Measurements from ENCODE around the gene KLHL25. TPM values are rescaled to one million over a fixed set of nuclear protein-coding genes. Genes with fewer than 3 reads are reported as not detected.

Gene KLHL25
- polyA plus RNA-seq, 2 of the 4 experiments (the other 2 are of a cell fraction) = 3.2 to 6.1 TPM

DNA sequence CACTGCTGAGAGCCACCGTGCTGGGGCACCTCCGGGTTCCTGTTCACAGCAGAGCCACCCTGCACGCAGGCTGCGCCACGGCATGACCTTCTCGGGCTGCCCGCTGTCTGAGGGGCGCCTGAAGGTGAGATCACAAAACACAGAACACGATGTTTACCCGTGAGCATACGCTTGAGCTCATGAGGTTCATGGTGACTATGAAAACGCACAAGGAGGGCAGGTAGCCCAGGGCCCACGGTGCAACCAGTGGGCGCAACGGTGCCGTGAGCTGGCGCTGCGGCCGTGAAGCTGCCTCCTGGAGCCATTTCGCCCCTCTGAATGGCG lies 36.1 kb downstream of the KLHL25 start:
- TF ChIP-seq USF2 (IDR thresholded peaks at IDR 0.05) (no peak), RARB (CRISPR knock-in tag; IDR thresholded peaks at IDR 0.05) (no peak), ZC3H11A (IDR thresholded peaks at IDR 0.05) (no peak)

DNA sequence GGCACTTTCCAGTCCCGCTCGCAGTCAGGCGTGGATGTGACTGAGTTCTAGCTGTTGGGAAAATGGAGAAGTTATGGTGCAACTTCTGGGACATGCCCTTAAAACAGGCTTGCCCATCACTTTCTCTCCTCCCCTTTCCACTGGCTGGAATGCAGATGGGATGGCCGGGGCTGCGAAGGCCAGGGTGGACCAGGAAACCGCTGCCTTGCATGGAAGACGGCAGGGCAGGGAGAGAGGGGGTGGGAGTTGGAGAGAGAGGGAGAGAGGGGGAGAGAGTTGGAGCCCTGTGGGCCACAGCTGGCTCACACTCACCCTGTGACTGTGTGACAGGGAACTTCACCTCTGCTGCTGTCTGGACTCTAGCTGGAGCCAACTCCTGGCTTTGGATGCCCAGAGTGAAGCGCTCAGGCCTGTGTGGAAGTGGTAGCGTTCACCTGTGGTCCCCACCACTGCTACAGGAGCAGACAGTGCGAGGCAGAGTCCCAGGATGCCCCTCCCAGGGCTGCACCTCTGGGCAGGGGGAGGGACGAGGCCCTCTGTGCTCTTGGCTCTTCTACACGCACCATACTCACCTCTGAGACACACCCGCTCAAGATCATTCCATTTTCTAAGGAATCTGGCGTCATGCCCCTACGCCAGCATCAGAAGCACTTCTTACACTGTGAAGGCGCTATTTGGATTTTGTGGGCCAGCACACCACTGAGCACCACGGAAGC lies 36.6 kb downstream of the KLHL25 start:
- Histone ChIP-seq H3K27ac (no peak overlapping the region), H3K4me3 (no peak overlapping the region), H3K4me1 (no peaks in the 10 kb centered on the region), H3K9me3 (no peaks in the 10 kb centered on the region), H3K4me2 (no peak overlapping the region)
- CTCF ChIA-PET = interaction anchor here (0.5 to 1.2 kb wide), 4 partner anchors 28 to 82 kb away, joined by 3 to 4 read pairs (median 3); no protein-coding TSS in a partner anchor
- WGBS (ENCODE audit: missing lambda C conversion rate) = 95% methylated on average over 15 of the region's 17 CpGs
- no peak for DNase-seq (ENCODE audit: low read depth in 1 of 2, low spot score in 1 of 2)
- FAIRE-seq = no peak
- TF ChIP-seq EHF (CRISPR knock-in tag; IDR thresholded peaks at IDR 0.05) = no peak
- ATAC-seq = no peak; a peak in 1 of 6 replicates
- POLR2A ChIA-PET = no interaction called here

More for the DNA sequence above, 36.1 kb downstream of the KLHL25 start:
- POLR2A ChIA-PET = no interaction called here
- no peaks in the 10 kb centered on the region for H3K4me1 ChIP-seq
- FAIRE-seq = no peak
- WGBS (ENCODE audit: missing lambda C conversion rate) = 95% methylated on average over 21 of the region's 21 CpGs
- H3K9me3 ChIP-seq = no peaks in the 10 kb centered on the region
- DNase-seq (ENCODE audit: low read depth in 1 of 2, low spot score in 1 of 2) = no peak
- ATAC-seq = no peak
- no peak overlapping the region for H3K4me3 ChIP-seq
- no peak overlapping the region for H3K4me2 ChIP-seq
- CTCF ChIA-PET = interaction anchor here (1.0 kb wide), 1 partner anchor 81 kb away, joined by 4 read pairs; no protein-coding TSS in a partner anchor
- H3K27ac ChIP-seq = no peak overlapping the region

- no peak for TF ChIP-seq NFE2L2 (conservative IDR thresholded peaks at IDR 0.05; ENCODE audit: low read length)
- no peak for TF ChIP-seq BHLHE40 (IDR thresholded peaks at IDR 0.05; ENCODE audit: low read depth, low read length)
- no peak for TF ChIP-seq ZNF302 (CRISPR knock-in tag; IDR thresholded peaks at IDR 0.05)
- TF ChIP-seq CEBPB (IDR thresholded peaks at IDR 0.05) = no peak
- TF ChIP-seq ELK1 (IDR thresholded peaks at IDR 0.05; ENCODE audit: low read depth, low read length) = no peak
- ATAC-seq (no peak), DNase-seq (ENCODE audit: low read depth in 1 of 2, low spot score in 1 of 2) (no peak), FAIRE-seq (no peak)
- no peaks in the 10 kb centered on the region for H3K4me1 ChIP-seq
- no peak overlapping the region for H3K27ac ChIP-seq
- H3K9me3 ChIP-seq = no peaks in the 10 kb centered on the region
- no peak overlapping the region for H3K4me2 ChIP-seq
- POLR2A ChIA-PET = no interaction called here
- CTCF ChIA-PET = interaction anchor here (0.5 to 1.2 kb wide), 4 partner anchors 27 to 101 kb away, joined by 3 read pairs; no protein-coding TSS in a partner anchor
- WGBS (ENCODE audit: missing lambda C conversion rate) = 84% methylated on average over 13 of the region's 13 CpGs
- no peak overlapping the region for H3K4me3 ChIP-seq
These were observed 37.4 kb downstream of the KLHL25 start for GRCh38 chr15:85757073-85757938.

DNA sequence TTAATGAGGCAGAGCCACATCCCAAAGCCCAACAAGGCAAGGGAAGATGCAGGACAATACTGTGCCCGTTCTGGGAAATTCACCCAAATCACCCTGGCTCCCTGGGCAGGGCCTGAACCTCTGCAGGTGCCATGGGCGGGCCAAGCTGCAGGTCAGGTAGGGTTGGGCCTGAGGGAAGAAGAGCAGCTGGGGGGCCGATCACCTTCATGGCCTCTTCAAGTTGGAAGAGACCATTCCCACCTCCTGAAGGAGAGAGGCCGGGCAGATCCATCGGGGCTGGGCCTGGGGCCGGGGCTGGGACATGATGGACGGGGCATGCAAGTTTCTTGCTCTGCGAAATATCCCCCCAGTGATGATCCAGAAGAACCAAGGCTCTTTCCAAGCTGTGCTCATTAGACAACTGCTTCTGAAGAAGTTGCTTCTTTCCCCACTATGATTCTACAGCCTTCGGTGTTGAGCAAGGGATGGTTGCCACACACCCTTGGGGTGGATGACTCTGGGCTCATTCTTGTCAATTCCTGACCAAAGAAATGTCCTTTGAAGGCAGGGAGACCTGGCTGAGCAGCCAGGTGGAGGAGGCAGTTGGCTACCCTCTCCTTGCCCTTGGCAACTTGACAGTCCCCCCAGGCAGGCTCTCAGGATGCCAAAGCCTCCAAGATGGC lies 38.2 kb downstream of the KLHL25 start:
- no peak for ATAC-seq
- no peak for DNase-seq (ENCODE audit: low read depth in 1 of 2, low spot score in 1 of 2)
- no peak for FAIRE-seq
- Histone ChIP-seq H3K4me3 (no peak overlapping the region), H3K4me2 (no peak overlapping the region), H3K4me1 (no peaks in the 10 kb centered on the region), H3K9me3 (no peaks in the 10 kb centered on the region), H3K27ac (no peak overlapping the region)
- WGBS (ENCODE audit: missing lambda C conversion rate) = 97% methylated on average over 9 of the region's 9 CpGs
- CTCF ChIA-PET = interaction anchor here (0.8 to 2.3 kb wide), 3 partner anchors 9 to 102 kb away, joined by 3 to 7 read pairs (median 3); no protein-coding TSS in a partner anchor
- POLR2A ChIA-PET = no interaction called here
- no peak for TF ChIP-seq RNF2 (IDR thresholded peaks at IDR 0.05; ENCODE audit: borderline replicate concordance, low read depth)
- TF ChIP-seq RCOR1 (IDR thresholded peaks at IDR 0.05; ENCODE audit: low read depth, low read length) = no peak
- TF ChIP-seq, protein P1, sequence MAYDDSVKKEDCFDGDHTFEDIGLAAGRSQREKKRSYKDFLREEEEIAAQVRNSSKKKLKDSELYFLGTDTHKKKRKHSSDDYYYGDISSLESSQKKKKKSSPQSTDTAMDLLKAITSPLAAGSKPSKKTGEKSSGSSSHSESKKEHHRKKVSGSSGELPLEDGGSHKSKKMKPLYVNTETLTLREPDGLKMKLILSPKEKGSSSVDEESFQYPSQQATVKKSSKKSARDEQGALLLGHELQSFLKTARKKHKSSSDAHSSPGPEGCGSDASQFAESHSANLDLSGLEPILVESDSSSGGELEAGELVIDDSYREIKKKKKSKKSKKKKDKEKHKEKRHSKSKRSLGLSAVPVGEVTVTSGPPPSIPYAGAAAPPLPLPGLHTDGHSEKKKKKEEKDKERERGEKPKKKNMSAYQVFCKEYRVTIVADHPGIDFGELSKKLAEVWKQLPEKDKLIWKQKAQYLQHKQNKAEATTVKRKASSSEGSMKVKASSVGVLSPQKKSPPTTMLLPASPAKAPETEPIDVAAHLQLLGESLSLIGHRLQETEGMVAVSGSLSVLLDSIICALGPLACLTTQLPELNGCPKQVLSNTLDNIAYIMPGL (CRISPR knock-in tag; IDR thresholded peaks at IDR 0.05; ENCODE audit: borderline replicate concordance) = no peak
- TF ChIP-seq, protein P2, sequence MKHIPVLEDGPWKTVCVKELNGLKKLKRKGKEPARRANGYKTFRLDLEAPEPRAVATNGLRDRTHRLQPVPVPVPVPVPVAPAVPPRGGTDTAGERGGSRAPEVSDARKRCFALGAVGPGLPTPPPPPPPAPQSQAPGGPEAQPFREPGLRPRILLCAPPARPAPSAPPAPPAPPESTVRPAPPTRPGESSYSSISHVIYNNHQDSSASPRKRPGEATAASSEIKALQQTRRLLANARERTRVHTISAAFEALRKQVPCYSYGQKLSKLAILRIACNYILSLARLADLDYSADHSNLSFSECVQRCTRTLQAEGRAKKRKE (CRISPR knock-in tag; IDR thresholded peaks at IDR 0.05; ENCODE audit: low read depth) = no peak
- TF ChIP-seq CEBPB (IDR thresholded peaks at IDR 0.05) = no peak
- TF ChIP-seq TP53 (CRISPR knock-in tag; IDR thresholded peaks at IDR 0.05) = no peak
- TF ChIP-seq EP300 (IDR thresholded peaks at IDR 0.05) = no peak
- TF ChIP-seq RAD21 (conservative IDR thresholded peaks at IDR 0.05 in 1 of 2, IDR thresholded peaks at IDR 0.05 in 1 of 2) = no peak
- TF ChIP-seq HOXB5 (CRISPR knock-in tag; IDR thresholded peaks at IDR 0.05) = no peak
- TF ChIP-seq, protein P3, sequence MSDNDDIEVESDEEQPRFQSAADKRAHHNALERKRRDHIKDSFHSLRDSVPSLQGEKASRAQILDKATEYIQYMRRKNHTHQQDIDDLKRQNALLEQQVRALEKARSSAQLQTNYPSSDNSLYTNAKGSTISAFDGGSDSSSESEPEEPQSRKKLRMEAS (IDR thresholded peaks at IDR 0.05) = no peak
- TF ChIP-seq BHLHE40 (IDR thresholded peaks at IDR 0.05; ENCODE audit: low read depth, low read length) = no peak
- no peak for TF ChIP-seq FOSB (CRISPR knock-in tag; IDR thresholded peaks at IDR 0.05)
- TF ChIP-seq EHF (CRISPR knock-in tag; IDR thresholded peaks at IDR 0.05) = no peak
- no peak for TF ChIP-seq SREBF2 (IDR thresholded peaks at IDR 0.05)

All from A549 (cell line).